Measurements from ENCODE around the gene ANTKMT.

Gene ANTKMT

DNA sequence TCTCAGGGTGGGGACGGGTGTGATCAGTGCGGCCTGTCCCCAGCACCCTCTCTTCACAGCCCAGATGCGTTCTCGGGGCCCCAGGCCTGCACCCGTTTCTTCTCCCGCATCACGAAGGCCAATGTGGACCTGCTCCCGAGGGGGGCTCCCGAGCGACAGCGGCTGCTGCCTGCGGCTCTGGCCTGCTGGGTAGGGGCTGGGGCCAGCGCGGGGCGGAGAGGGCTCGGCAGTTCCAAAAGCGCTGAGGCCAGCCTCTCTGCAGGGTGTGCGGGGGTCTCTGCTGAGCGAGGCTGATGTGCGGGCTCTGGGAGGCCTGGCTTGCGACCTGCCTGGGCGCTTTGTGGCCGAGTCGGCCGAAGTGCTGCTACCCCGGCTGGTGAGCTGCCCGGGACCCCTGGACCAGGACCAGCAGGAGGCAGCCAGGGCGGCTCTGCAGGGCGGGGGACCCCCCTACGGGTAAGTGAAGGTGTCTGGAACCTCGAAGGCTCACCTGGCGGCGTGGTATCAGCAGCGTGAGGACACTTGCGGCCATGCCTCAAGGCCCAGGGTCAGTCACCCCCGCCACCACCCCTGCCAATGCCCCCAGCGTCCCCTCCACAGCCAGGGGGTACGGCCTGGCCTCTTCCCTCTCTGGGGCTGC lies 44.0 kb downstream of the ANTKMT start:
- DNase-seq (ENCODE audit: low read depth) = no peak
- no peak overlapping the region for H3K4me3 ChIP-seq (ENCODE audit: low read depth, low read length)
- TF ChIP-seq, protein P1, sequence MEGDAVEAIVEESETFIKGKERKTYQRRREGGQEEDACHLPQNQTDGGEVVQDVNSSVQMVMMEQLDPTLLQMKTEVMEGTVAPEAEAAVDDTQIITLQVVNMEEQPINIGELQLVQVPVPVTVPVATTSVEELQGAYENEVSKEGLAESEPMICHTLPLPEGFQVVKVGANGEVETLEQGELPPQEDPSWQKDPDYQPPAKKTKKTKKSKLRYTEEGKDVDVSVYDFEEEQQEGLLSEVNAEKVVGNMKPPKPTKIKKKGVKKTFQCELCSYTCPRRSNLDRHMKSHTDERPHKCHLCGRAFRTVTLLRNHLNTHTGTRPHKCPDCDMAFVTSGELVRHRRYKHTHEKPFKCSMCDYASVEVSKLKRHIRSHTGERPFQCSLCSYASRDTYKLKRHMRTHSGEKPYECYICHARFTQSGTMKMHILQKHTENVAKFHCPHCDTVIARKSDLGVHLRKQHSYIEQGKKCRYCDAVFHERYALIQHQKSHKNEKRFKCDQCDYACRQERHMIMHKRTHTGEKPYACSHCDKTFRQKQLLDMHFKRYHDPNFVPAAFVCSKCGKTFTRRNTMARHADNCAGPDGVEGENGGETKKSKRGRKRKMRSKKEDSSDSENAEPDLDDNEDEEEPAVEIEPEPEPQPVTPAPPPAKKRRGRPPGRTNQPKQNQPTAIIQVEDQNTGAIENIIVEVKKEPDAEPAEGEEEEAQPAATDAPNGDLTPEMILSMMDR (IDR thresholded peaks at IDR 0.05; ENCODE audit: control insufficient read depth, extremely low read depth, insufficient read depth) = no peak

DNA sequence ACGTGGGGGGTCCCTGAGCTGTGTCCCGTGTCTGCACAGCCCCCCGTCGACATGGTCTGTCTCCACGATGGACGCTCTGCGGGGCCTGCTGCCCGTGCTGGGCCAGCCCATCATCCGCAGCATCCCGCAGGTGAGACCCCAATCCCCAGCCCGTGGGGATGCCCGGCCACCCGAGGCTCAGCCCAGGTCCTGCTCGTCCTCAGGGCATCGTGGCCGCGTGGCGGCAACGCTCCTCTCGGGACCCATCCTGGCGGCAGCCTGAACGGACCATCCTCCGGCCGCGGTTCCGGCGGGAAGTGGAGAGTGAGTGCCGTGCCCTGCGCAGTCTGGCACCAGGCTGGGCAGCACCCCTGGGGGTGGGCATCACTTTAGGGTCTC lies 44.5 kb downstream of the ANTKMT start:
- no peak overlapping the region for H3K4me3 ChIP-seq (ENCODE audit: low read depth, low read length)
- no peak for DNase-seq (ENCODE audit: low read depth)
- TF ChIP-seq, protein P1 (IDR thresholded peaks at IDR 0.05; ENCODE audit: control insufficient read depth, extremely low read depth, insufficient read depth) = no peak

DNA sequence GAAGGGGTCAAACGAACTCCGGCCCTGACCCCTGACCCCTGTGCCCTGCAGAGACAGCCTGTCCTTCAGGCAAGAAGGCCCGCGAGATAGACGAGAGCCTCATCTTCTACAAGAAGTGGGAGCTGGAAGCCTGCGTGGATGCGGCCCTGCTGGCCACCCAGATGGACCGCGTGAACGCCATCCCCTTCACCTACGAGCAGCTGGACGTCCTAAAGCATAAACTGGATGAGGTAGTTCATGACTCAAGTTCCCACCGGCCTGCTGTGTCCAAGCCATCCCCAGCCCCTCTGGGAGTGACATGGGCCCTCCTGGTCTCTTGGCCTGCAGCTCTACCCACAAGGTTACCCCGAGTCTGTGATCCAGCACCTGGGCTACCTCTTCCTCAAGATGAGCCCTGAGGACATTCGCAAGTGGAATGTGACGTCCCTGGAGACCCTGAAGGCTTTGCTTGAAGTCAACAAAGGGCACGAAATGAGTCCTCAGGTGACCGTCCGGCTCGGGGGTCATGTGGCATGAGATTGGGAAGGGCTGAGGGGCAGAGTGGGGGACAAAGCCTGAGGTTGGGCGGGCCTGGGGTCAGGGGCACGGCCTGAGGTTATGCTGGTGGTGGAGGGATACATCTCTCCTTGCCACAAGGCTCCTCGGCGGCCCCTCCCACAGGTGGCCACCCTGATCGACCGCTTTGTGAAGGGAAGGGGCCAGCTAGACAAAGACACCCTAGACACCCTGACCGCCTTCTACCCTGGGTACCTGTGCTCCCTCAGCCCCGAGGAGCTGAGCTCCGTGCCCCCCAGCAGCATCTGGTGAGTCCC lies 45.3 kb downstream of the ANTKMT start:
- TF ChIP-seq, protein P1 (IDR thresholded peaks at IDR 0.05; ENCODE audit: control insufficient read depth, extremely low read depth, insufficient read depth) = no peak

DNA sequence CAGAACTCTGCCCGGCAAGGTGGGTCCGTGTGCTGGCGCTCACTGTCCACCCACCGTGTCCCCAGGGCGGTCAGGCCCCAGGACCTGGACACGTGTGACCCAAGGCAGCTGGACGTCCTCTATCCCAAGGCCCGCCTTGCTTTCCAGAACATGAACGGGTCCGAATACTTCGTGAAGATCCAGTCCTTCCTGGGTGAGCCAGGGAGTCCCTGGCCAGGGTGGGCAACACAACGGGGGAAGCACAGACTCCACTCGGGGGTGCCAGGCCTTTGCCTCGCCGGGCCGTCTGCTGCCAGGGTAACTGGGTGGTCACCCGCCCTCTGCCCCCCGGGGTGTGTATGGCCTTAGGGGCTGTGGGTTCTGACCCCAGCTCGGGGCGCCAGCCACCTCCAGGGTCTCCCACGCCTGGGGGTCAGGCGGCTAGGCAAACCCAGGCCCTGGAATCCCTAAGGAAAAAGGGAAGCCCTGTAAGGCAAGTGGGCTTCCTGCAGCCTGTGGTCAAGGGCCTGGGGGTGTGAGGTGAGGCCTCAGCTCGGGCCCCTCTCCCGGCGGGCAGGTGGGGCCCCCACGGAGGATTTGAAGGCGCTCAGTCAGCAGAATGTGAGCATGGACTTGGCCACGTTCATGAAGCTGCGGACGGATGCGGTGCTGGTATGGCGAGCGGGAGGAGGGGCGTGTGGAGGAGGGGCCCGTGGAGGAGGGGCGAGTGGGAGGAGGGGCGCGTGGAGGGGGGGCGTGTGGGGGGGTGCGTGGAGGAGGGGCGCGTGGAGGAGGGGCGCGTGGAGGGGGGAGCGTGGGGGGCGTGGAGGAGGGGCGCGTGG lies 46.1 kb downstream of the ANTKMT start:
- no peak for DNase-seq (ENCODE audit: low read depth)
- no peak overlapping the region for H3K4me3 ChIP-seq (ENCODE audit: low read depth, low read length)
- TF ChIP-seq, protein P1 (IDR thresholded peaks at IDR 0.05; ENCODE audit: control insufficient read depth, extremely low read depth, insufficient read depth) = no peak

More for the DNA sequence above, 45.3 kb downstream of the ANTKMT start:
- no peak for DNase-seq (ENCODE audit: low read depth)
- H3K4me3 ChIP-seq (ENCODE audit: low read depth, low read length) = no peak overlapping the region

DNA sequence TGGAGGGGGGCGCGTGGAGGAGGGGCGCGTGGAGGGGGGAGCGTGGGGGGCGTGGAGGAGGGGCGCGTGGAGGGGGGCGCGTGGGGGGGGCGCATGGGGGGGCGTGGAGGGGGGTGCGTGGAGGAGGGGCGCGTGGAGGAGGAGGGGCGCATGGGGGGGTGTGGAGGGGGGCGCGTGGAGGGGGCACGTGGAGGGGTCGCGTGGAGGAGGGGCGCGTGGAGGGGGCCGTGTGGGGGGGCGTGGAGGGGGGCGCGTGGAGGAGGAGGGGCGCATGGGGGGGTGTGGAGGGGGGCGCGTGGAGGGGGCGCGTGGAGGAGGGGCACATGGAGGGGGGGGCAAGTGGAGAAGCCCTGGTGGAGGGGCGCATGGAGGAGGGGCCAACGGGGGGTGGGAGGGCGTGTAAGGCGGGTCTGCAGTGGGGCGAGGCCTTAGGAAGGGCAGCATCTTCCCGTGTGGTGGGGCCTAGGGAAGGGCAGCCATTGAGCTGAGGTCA lies 46.8 kb downstream of the ANTKMT start:
- TF ChIP-seq, protein P1 (IDR thresholded peaks at IDR 0.05; ENCODE audit: control insufficient read depth, extremely low read depth, insufficient read depth) = no peak
- H3K4me3 ChIP-seq (ENCODE audit: low read depth, low read length) = no peak overlapping the region
- DNase-seq (ENCODE audit: low read depth) = no peak

DNA sequence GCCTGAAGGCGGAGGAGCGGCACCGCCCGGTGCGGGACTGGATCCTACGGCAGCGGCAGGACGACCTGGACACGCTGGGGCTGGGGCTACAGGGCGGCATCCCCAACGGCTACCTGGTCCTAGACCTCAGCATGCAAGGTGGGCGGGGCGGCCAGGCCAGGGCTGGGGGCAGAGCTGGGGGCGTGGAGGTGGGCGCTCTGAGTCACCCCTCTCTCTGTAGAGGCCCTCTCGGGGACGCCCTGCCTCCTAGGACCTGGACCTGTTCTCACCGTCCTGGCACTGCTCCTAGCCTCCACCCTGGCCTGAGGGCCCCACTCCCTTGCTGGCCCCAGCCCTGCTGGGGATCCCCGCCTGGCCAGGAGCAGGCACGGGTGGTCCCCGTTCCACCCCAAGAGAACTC lies 47.5 kb downstream of the ANTKMT start:
- H3K4me3 ChIP-seq (ENCODE audit: low read depth, low read length) = no peak overlapping the region
- TF ChIP-seq, protein P1 (IDR thresholded peaks at IDR 0.05; ENCODE audit: control insufficient read depth, extremely low read depth, insufficient read depth) = no peak
- no peak for DNase-seq (ENCODE audit: low read depth)

All from LNCaP clone FGC (cell line).